ENCODE data around the gene KRT84. TPM values are rescaled to one million over a fixed set of nuclear protein-coding genes. Genes with fewer than 3 reads are reported as not detected.

The KRT84 gene
- total and polyA plus RNA-seq, 9 of the 15 experiments (the other 6 are each of a cell fraction or from before 2014, with no cell fraction given), result not detected

DNA sequence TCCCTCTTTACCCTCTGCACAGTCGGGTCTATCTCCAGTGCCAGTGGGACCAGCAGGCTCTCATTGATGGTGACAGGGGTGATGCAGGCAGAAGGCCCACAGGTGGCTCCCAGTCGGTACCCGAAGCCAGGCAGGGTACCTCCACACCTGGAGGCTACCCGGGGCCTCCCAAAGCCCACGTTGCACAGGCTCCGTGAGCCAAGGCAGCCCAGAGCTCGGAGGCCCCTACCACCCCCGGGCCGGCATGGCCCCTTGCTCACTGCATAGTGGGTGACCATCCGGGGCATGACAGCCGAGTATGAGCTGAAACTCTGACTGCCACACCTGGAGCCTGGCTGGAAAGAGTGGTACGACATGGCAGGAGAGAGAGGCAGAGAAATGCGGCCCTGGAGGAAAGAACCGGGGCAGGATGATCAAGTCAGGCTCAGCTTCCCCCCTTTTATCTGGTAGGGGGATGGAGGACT, 20.5 kb upstream of the KRT84 start, which contains the start of gene KRT82:
Gene KRT82, minus strand, starts transcription at position 414 of the 464 bp plus-strand sequence. Its CDS starts 58 bp downstream, at position 356.
- Histone ChIP-seq H3K9me3 (replicated peaks; ENCODE audit: control insufficient read depth, insufficient read depth, low read depth, low read length) (no peaks in the 10 kb centered on the region), H3K27me3 (ENCODE audit: control insufficient read depth in 2 of 2, insufficient read depth in 2 of 2, low read length in 2 of 2) (peaks cover 0 to 59% of the 10 kb centered on the region in 2 experiments; a peak in 4 of 5 replicates), H3K9me1 (ENCODE audit: control insufficient read depth, insufficient read depth, low read length) (no peaks in the 10 kb centered on the region), H3K4me3 (no peak within 1 kb of the TSS), H4K20me1 (replicated peaks; ENCODE audit: control insufficient read depth, insufficient read depth, low read length) (no peaks in the 10 kb centered on the region), H3K4me2 (ENCODE audit: insufficient read depth, low read length) (no peak within 1 kb of the TSS), H3K27ac (ENCODE audit: extremely low read depth, low read depth, low read length) (no peak within 1 kb of the TSS), H3K79me2 (ENCODE audit: control insufficient read depth, insufficient read depth, low read length) (no peaks in the 10 kb centered on the region), H3K36me3 (ENCODE audit: control insufficient read depth, insufficient read depth, low read length) (no peaks in the 10 kb centered on the region), H3K9ac (ENCODE audit: insufficient read depth in 1 of 2, low read depth in 2 of 2, low read length in 2 of 2) (no peak within 1 kb of the TSS; a peak in 1 of 4 replicates), H3K4me1 (replicated peaks in 1 of 2; ENCODE audit: control insufficient read depth in 2 of 2, insufficient read depth in 2 of 2, low read length in 2 of 2) (no peaks in the 10 kb centered on the region), H2AFZ (ENCODE audit: low read depth, low read length) (no peak within 1 kb of the TSS)
- in situ Hi-C loops (cut with MboI) (no loop called here), intact Hi-C loops (cut with micrococcal nuclease) (no loop called here)
- no peak for TF ChIP-seq ZNF121 (CRISPR knock-in tag; conservative IDR thresholded peaks at IDR 0.05)
- no peak for TF ChIP-seq HDAC1 (IDR thresholded peaks at IDR 0.05)
- no peak for TF ChIP-seq COPS2 (conservative IDR thresholded peaks at IDR 0.05)
- TF ChIP-seq, protein P1, sequence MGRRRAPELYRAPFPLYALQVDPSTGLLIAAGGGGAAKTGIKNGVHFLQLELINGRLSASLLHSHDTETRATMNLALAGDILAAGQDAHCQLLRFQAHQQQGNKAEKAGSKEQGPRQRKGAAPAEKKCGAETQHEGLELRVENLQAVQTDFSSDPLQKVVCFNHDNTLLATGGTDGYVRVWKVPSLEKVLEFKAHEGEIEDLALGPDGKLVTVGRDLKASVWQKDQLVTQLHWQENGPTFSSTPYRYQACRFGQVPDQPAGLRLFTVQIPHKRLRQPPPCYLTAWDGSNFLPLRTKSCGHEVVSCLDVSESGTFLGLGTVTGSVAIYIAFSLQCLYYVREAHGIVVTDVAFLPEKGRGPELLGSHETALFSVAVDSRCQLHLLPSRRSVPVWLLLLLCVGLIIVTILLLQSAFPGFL (CRISPR knock-in tag; IDR thresholded peaks at IDR 0.05), result no peak
- no peak for TF ChIP-seq ZNF586 (CRISPR knock-in tag; conservative IDR thresholded peaks at IDR 0.05)
- TF ChIP-seq DNMT1 (IDR thresholded peaks at IDR 0.05), result no peak
- ChIA-PET CTCF (ENCODE audit: low intra/inter-chr PET ratio) (no interaction called here), POLR2A (interaction anchor here (0.6 kb wide), 1 partner anchor 204 kb away, joined by 3 read pairs; no protein-coding TSS in a partner anchor)
- FAIRE-seq, result no peak
- ATAC-seq, result no peak
- no peak for DNase-seq (ENCODE audit: extremely low read depth in 1 of 4, low spot score in 3 of 4)
- no TSS peak for BruUV-seq (replicated peaks)
- WGBS (ENCODE audit: insufficient coverage, low coverage, missing lambda C conversion rate), result under 1% methylated on average over 12 of the region's 14 CpGs
